ENCODE results near the gene CCR2.
"Not testable (repeated sequence)": the region's sequence is repeated elsewhere in the genome, so short reads cannot be mapped to it uniquely, and the experiment has no call there.

Gene CCR2

GRCh38 chr3:46380471-46381221, 26.7 kb downstream of the CCR2 start:
- no peak for DNase-seq (ENCODE audit: low read depth)

- no peak for DNase-seq (ENCODE audit: low read depth)
Measured at GRCh38 chr3:46381625-46382024, 27.7 kb downstream of the CCR2 start.

- DNase-seq (ENCODE audit: low read depth): no peak
Measured at GRCh38 chr3:46383211-46383950, 29.5 kb downstream of the CCR2 start.

- DNase-seq (ENCODE audit: low read depth): no peak
Measured at GRCh38 chr3:46383951-46384330, 30.0 kb downstream of the CCR2 start.

DNA sequence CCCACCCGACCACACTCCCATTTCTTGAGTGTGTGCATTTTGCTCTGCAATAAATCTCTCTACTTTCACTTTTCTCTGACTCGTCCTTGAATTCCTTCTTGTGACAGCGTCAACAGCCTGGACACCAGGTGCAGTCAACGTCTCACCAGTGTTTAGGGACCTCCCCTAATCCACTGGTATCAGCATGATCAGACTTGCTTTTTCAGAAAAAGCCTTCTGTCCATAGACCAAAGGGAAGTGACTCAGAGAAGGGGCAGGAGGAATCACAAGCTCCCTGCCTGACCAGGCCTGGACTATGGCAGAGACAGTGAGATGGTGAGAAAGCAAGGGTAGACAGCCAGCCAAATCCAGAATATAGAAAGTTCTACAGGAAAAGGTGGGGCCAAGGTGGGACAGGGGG, 32.3 kb downstream of the CCR2 start:
- no peak for DNase-seq (ENCODE audit: low read depth)

- DNase-seq (ENCODE audit: low read depth): not testable (repeated sequence)
Measured at GRCh38 chr3:46388847-46389246, 34.9 kb downstream of the CCR2 start.

DNA sequence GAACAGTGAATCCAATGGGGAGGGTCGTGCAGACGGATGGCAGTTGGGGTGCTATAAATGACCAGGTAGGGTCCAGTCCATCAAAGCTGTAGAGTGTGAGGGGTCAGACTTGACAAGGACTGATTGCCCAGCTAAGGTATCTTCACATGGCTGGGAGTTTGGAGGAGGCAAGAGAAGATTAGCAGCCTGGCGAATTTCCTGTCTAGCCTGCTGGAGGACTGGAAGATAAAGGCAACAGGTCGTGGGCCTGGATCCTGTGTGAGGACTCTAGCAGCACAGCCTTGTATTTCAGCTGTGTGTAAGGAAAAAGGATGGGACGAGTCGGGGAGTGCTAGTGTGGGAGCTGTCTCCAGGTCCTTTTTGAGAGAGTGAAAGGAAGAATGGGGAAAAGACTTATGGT, 35.4 kb downstream of the CCR2 start:
- DNase-seq (ENCODE audit: low read depth): no peak

DNA sequence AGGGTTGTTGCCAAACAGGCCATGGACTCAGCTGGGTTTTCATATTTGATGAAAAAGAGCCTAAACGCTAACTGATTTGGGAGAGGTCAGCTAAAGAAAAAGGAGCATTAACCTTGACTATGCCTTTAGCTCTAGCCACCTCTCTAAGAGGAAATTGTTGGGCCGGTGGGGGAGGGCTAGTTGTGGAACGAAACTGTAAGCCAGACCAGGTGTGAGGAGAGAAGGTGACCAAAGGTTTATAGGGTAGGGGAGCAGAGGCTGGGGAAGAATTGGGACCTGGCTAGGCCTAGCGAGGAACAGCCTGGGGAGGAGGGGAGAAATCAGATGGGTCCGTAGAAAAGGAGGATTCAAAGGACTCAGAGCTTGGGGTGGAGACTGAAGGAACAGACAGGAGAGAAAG, 37.6 kb downstream of the CCR2 start:
- DNase-seq (ENCODE audit: low read depth): not testable (repeated sequence)

DNA sequence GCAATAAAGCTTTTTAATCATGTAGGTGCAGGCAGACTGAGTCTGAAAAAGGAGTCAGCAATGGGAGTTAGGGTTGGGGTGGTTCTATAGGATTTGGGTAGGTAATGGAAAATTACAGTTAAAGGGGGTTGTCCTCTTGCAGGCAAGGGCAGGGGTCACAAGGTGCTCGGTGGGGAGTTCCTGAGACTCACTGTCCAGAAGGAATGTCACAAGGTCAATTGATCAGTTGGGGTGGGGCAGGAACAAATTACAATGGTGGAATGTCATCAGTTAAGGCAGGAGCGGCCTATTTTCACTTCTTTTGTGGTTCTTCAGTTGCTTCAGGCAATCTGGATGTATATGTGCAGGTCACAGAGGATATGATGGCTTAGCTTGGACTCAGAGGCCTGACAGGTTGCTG, 39.1 kb downstream of the CCR2 start:
- no peak for DNase-seq (ENCODE audit: low read depth)

DNA sequence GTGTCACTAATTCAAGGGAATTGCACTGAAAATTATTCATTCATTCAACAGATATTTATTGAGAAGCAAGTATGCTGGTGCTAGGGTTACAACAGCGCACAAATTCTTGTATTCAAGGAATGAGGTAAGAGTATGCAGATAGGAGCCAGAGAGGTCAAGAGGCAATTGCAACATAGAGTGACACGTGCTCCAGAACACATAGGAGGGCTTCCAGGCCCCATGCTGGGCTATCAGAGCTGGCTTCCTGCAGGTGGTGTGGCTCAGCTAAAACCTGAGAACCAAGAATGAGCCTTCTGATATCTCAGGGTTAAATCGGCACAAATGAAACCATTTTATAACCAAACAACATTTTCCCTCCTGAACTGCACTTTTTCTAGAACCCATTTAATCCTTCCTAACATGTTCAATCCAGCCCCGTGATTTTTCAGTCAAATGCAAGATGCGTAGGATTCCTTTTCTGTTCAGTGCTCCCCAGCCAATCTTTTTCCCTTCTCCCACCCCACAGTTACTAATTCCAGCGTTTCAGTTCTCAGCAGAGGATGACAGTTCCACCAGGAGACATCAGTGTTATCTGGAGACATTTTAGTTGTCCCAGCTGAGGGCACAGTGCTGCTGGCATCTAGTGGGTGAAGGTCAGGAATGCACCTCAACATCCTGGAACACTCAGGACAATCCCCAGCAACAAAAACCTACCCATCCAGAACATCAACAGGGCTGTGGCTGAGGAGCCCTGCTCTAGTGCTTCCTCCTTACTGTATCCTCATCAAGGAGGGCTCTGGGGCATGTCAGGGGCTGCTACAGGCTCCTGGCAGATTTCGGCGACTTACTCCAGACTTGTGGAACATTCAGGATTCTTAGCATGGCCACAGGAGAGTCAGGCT, 39.9 kb downstream of the CCR2 start:
- DNase-seq (ENCODE audit: low read depth): no peak

GRCh38 chr3:46395210-46395661, 41.3 kb downstream of the CCR2 start:
- no peak for DNase-seq (ENCODE audit: low read depth)

DNA sequence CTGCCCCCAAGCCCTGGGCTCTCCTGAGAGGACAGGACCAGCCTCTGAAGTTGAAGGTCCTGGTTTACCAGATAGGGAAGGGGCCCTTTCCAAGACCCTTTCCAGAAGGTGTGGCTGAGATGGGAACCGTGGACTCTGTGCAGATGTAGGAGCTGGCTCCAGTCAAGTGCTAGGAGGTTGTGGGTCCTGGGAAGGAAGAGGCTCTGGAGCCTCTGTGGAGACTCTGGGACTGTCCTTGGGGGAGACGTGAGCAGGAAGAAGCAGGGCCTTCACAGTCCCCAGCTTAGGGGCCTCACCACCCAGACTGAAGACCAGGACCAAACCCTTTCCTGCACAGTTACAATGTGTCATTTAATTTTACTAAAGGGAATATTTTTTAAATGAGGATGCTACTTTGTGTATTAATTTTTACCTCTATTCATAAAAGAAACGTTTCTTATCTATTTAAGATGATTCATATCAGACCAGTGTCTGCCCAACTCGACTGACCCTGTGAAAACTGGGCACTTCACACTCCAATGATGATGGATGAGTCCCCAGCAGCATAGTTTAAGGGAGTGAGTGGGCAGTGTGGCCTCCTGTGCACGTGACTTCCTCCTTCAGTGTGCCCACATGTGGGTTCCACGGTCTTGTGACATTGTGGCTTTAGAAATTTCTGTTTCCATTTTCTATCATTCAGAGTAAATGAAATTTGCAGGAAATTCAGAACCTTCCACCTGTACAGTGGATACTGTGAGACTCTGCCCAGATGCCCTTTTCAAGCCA, 42.0 kb downstream of the CCR2 start:
- no peak for DNase-seq (ENCODE audit: low read depth)

GRCh38 chr3:46397111-46397510, 43.2 kb downstream of the CCR2 start:
- DNase-seq (ENCODE audit: low read depth): no peak

GRCh38 chr3:46398186-46398955, 44.5 kb downstream of the CCR2 start:
- no peak for DNase-seq (ENCODE audit: low read depth)

GRCh38 chr3:46399098-46399497, 45.2 kb downstream of the CCR2 start:
- no peak for DNase-seq (ENCODE audit: low read depth)

GRCh38 chr3:46399557-46399956, 45.6 kb downstream of the CCR2 start:
- no peak for DNase-seq (ENCODE audit: low read depth)

DNA sequence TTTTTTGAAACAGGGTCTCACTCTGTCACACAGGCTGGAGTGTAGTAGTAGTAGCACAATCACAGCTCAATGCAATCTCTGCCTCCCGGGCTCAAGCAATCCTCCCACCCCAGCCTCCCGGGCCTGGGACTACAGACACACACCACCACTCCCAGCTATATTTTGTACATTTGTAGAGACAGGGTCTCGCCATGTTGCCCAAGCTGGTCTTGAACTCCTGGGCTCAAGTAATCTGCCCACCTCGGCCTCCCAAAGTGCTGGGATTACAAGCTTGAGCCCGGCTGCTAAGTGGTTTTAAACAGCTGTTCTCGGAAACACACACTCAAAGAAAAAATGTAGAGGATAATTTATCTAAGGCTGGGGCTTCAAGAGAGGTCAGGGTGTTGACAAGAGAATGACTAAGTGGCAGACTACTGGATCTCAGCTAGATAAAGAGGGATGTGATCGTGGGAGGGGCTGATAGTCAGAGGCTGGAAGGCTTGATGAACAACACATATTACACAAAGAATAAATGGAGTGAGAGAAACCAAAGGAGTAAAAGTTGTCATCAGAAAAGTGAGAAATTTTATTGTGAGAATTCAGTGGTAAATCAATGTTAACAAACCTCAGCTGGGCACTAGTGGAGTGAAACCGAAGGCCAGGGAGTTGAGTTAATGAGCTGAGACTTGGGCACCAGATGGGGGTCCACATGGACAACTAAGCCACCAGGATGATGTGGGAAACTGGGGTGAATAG, 46.3 kb downstream of the CCR2 start:
- DNase-seq (ENCODE audit: low read depth): no peak

- no peak for DNase-seq (ENCODE audit: low read depth)
Measured at GRCh38 chr3:46400846-46401245, 46.9 kb downstream of the CCR2 start.

DNA sequence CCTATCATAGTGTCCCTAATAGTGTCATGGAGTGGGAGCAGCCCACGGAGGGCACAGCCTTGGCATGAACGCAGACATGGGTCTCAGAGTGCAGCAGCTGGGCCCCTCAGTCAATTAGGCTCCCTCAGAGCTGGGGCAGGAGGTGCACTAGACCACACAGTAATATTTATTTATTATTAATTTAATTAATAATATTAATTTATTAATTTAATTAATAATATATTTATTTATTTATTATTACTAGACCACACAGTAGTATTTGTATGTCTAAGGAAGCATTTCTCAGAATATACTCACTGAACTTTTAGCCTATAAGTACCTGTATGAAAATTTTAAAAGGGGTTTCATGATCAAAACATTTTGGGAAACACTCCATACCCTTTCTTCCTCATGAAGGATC, 47.7 kb downstream of the CCR2 start:
- DNase-seq (ENCODE audit: low read depth): no peak

DNA sequence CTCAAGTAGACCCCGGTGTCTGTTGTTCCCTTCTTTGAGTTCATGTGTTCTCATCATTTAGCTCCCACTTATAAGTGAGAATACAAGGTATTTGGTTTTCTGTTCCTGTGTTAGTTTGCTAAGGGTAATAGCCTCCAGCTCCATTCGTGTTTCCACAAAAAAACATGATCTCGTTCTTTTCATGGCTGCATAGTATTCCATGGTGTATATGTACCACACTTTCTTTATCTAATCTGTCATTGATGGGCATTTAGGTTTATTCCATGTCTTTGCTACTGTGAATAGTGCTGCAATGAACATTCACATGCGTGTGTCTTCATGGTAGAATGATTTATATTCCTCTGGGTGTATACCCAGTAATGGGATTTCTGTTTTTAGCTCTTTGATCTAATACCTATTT, 49.0 kb downstream of the CCR2 start:
- not testable (repeated sequence) for DNase-seq (ENCODE audit: low read depth)
